Keratinocyte (primary cell): ENCODE measurements around the gene PIK3IP1. TPM values are rescaled to one million over a fixed set of nuclear protein-coding genes. Genes with fewer than 3 reads are reported as not detected.

Source experiments
- DNase-seq: peaks from one replicate; pipeline ENCODE4 v3.0.0-alpha.2; 2011; ENCODE audit warnings: low read depth, missing footprints, low spot score
- FAIRE-seq: peaks from 2 replicates; lab custom pipeline; 2011; peaks lifted over from hg19 to GRCh38; lab: Jason Lieb, UNC
- H2AFZ ChIP-seq: 2 replicates; pipeline ENCODE4 v1.6.0; 2012; ENCODE audit warnings: low read length, control low read depth, inconsistent platforms; ENCODE audit not compliant: control insufficient read depth
- H3K27ac ChIP-seq: 2 replicates; pipeline ENCODE4 v1.5.1; 2011; ENCODE audit warnings: low read length; ENCODE audit not compliant: control insufficient read depth, insufficient read depth
- H3K27me3 ChIP-seq: 3 replicates; pipeline ENCODE4 v1.6.0; 2011; ENCODE audit warnings: low read length; ENCODE audit not compliant: control insufficient read depth, insufficient read depth; ENCODE audit errors: extremely low read depth
- H3K36me3 ChIP-seq, 2 experiments: 2 replicates in 1 of 2; 3 replicates in 1 of 2; pipeline ENCODE4 v1.5.1; 2011; ENCODE audit warnings: low read length in 2 of 2, mild to moderate bottlenecking in 1 of 2; ENCODE audit not compliant: control insufficient read depth in 2 of 2, insufficient read depth in 2 of 2; ENCODE audit errors: extremely low read depth in 1 of 2
- H3K4me1 ChIP-seq: 3 replicates; pipeline ENCODE4 v1.5.1; 2011; ENCODE audit warnings: low read length; ENCODE audit not compliant: control insufficient read depth, insufficient read depth; ENCODE audit errors: extremely low read depth
- H3K4me2 ChIP-seq: 3 replicates; pipeline ENCODE4 v1.6.0; 2011; ENCODE audit warnings: low read depth, low read length; ENCODE audit not compliant: control insufficient read depth, insufficient read depth; ENCODE audit errors: extremely low read depth
- H3K4me3 ChIP-seq, 3 experiments: fragments of 200-600 bp in 1 of 3; sonication (generic) in 1 of 3; 2 replicates in 2 of 3; 3 replicates in 1 of 3; pipeline ENCODE4 v1.5.1; 2011 to 2016; ENCODE audit warnings: low read length in 3 of 3, mild to moderate bottlenecking in 3 of 3, control low read depth in 2 of 3, inconsistent platforms in 1 of 3, low read depth in 1 of 3, mixed read lengths in 1 of 3, mixed run types in 1 of 3, moderate library complexity in 1 of 3; ENCODE audit not compliant: control insufficient read depth in 2 of 3, insufficient read depth in 2 of 3; ENCODE audit errors: extremely low read depth in 1 of 3
- H3K79me2 ChIP-seq: 2 replicates; pipeline ENCODE4 v1.6.0; 2012; ENCODE audit warnings: low read length; ENCODE audit not compliant: control insufficient read depth, insufficient read depth
- H3K9ac ChIP-seq: 3 replicates; pipeline ENCODE4 v1.6.0; 2011; ENCODE audit warnings: low read length; ENCODE audit not compliant: control insufficient read depth, insufficient read depth; ENCODE audit errors: extremely low read depth
- H3K9me1 ChIP-seq: 3 replicates; pipeline ENCODE4 v1.6.0; 2011; ENCODE audit warnings: low read length; ENCODE audit not compliant: control insufficient read depth, insufficient read depth; ENCODE audit errors: extremely low read depth
- H3K9me3 ChIP-seq: 2 replicates; pipeline ENCODE4 v1.5.1; 2012; ENCODE audit warnings: low read depth, low read length; ENCODE audit not compliant: control insufficient read depth
- H4K20me1 ChIP-seq: 3 replicates; pipeline ENCODE4 v1.6.0; 2011; ENCODE audit warnings: low read length; ENCODE audit not compliant: control insufficient read depth, insufficient read depth; ENCODE audit errors: extremely low read depth
- EZH2 ChIP-seq: IDR thresholded peaks from one replicate; pipeline ENCODE4 v1.6.1; 2012; ENCODE audit warnings: inconsistent platforms, mild to moderate bottlenecking, low read length, moderate library complexity
- dilution Hi-C: fragments of 300-500 bp; cut with MboI; formaldehyde crosslinking; loops from one replicate; pipeline ENCODE4 v1.7.0; 2020; ENCODE audit warnings: low sequenced_read_pairs; ENCODE audit not compliant: extremely low pct_ligation_motif_present
- polyA plus RNA-seq, 5 experiments: library from polyadenylated mRNA; depleted of rRNA in 3 of 5; stranded (reverse) in 3 of 5; stranded (forward) in 1 of 5; unstranded in 1 of 5; fragments of >200 nt; gene quantifications; 1 replicate in 1 of 5; 2 replicates in 3 of 5; 3 replicates in 1 of 5; pipeline versions ENCODE4 v1.2.1 to v1.2.3, GENCODE V29; 2011 to 2012; ENCODE audit warnings: missing spikeins in 2 of 5, low read depth in 1 of 5, low replicate concordance in 1 of 5
- TF ChIP-seq, protein P1 (sequence below), 3 experiments: IDR thresholded peaks in 1 of 3; conservative IDR thresholded peaks in 1 of 3; optimal IDR thresholded peaks in 1 of 3; 2 replicates in 2 of 3; 3 replicates in 1 of 3; pipeline versions ENCODE3 to v1.5.1; 2011; ENCODE audit warnings: low read length in 3 of 3, mild to moderate bottlenecking in 3 of 3, moderate library complexity in 2 of 3, control low read depth in 1 of 3, inconsistent platforms in 1 of 3; ENCODE audit not compliant: insufficient read depth in 2 of 3; ENCODE audit errors: extremely low read depth in 1 of 3

Gene PIK3IP1
- polyA plus RNA-seq, 1 donor (not counting 4 experiments of a cell fraction or from before 2014, with no cell fraction given), result 13.3 TPM

DNA sequence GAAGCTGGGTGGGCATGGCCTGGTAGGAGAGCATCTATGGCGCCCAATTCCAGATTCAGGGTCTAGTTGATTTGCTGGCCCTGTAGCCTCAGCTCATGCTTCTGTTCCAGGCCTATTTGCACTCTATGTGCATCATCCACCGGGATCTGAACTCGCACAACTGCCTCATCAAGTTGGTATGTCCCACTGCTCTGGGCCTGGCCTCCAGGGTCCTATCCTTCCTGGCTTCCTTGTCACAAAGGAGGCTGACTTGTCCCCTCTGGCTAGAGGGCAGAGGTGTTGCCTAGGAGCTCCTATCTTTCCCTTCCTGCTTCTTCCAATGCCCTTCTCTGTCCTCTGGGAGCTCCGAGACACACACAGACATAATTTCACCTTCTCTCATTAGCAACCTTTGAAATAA is 21.3 kb downstream of the PIK3IP1 start:
- DNase-seq (no peak), FAIRE-seq (no peak)
- H4K20me1 ChIP-seq, result peaks cover 6% of the 10 kb centered on the region
- no peak overlapping the region for H3K4me2 ChIP-seq
- H3K4me1 ChIP-seq, result no peaks in the 10 kb centered on the region
- dilution Hi-C loops, result no loop called here
- no peak for TF ChIP-seq EZH2
- TF ChIP-seq, protein P1, sequence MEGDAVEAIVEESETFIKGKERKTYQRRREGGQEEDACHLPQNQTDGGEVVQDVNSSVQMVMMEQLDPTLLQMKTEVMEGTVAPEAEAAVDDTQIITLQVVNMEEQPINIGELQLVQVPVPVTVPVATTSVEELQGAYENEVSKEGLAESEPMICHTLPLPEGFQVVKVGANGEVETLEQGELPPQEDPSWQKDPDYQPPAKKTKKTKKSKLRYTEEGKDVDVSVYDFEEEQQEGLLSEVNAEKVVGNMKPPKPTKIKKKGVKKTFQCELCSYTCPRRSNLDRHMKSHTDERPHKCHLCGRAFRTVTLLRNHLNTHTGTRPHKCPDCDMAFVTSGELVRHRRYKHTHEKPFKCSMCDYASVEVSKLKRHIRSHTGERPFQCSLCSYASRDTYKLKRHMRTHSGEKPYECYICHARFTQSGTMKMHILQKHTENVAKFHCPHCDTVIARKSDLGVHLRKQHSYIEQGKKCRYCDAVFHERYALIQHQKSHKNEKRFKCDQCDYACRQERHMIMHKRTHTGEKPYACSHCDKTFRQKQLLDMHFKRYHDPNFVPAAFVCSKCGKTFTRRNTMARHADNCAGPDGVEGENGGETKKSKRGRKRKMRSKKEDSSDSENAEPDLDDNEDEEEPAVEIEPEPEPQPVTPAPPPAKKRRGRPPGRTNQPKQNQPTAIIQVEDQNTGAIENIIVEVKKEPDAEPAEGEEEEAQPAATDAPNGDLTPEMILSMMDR (optimal IDR thresholded peaks at IDR 0.05 in 1 of 3, IDR thresholded peaks at IDR 0.05 in 1 of 3, conservative IDR thresholded peaks at IDR 0.05 in 1 of 3; ENCODE audit: extremely low read depth in 1 of 3, insufficient read depth in 2 of 3, low read length in 3 of 3), result no peak
- H3K27ac ChIP-seq, result no peak overlapping the region
- no peak overlapping the region for H3K4me3 ChIP-seq
- H2AFZ ChIP-seq, result no peak overlapping the region
- H3K9me1 ChIP-seq, result no peaks in the 10 kb centered on the region
- H3K36me3 ChIP-seq, result peaks cover 60 to 67% of the 10 kb centered on the region in 2 experiments
- no peaks in the 10 kb centered on the region for H3K79me2 ChIP-seq
- no peaks in the 10 kb centered on the region for H3K9me3 ChIP-seq
- no peak overlapping the region for H3K9ac ChIP-seq
- no peaks in the 10 kb centered on the region for H3K27me3 ChIP-seq

DNA sequence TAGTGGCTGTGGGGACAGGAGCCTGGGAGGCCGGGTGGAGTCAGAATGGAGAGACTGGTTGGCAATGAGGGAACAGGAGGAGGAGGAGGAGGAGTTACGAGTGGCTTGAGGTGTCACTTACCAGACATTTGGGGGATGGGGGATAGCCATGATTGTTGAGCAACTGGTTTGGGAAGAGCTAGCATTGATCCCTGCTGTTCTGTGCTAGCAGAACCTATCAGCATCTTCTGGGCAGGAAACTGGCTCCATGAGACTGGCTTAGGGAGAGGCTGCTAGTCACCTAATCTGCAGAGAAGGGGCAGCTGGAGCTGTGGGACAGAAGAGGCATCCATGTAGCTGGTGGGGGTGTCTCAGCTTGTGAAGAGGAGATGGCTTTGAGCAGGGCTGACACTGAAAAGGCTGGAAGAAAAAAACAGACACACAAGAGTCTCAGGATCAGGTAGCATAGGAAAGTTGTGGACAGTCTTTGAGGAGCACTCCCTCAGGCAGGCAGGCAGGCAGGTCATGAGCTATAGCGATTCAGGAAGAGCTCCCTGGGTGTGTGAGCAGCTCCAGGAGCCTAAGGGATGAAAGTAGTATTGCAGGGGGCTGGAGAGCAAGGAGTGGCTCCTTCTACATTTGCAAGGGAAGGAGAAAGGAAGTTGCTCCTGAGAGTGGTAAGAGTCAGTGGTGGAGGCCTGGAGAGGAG is 22.3 kb downstream of the PIK3IP1 start:
- TF ChIP-seq, protein P1 (optimal IDR thresholded peaks at IDR 0.05 in 1 of 3, IDR thresholded peaks at IDR 0.05 in 1 of 3, conservative IDR thresholded peaks at IDR 0.05 in 1 of 3; ENCODE audit: extremely low read depth in 1 of 3, insufficient read depth in 2 of 3, low read length in 3 of 3), result no peak
- TF ChIP-seq EZH2, result no peak
- Histone ChIP-seq H3K79me2 (no peaks in the 10 kb centered on the region), H3K4me3 (no peak overlapping the region), H3K4me1 (no peaks in the 10 kb centered on the region), H3K27ac (no peak overlapping the region), H3K9ac (no peak overlapping the region), H4K20me1 (peaks cover 6% of the 10 kb centered on the region), H2AFZ (no peak overlapping the region), H3K27me3 (no peaks in the 10 kb centered on the region), H3K9me1 (no peaks in the 10 kb centered on the region), H3K9me3 (no peaks in the 10 kb centered on the region), H3K36me3 (peaks cover 62 to 68% of the 10 kb centered on the region in 2 experiments), H3K4me2 (no peak overlapping the region)
- FAIRE-seq, result no peak
- no peak for DNase-seq
- dilution Hi-C loops, result no loop called here
